Gastroesophageal sphincter (tissue), 4 donors: ENCODE results near the gene LTBP2. TPM values are rescaled to one million over a fixed set of nuclear protein-coding genes. Genes with fewer than 3 reads are reported as not detected.

ENCODE experiments used
- ATAC-seq: fragments of 150-250 bp; one replicate; pipeline ENCODE4 v1.9.1; 2016; ENCODE audit warnings: mild to moderate bottlenecking, moderate library complexity
- H3K27ac ChIP-seq, 4 donors: fragments of 200-600 bp; sonication (generic) in 3 of 4; 1 replicate in 3 of 4; 2 replicates in 1 of 4; pipeline ENCODE4 v1.5.1; 2016 to 2019
- H3K27me3 ChIP-seq: fragments of 200-600 bp; sonication (generic); one replicate; pipeline ENCODE4 v1.5.1; 2019
- H3K36me3 ChIP-seq, 2 donors: fragments of 200-600 bp; sonication (generic); one replicate each; pipeline ENCODE4 v1.5.1; 2019; ENCODE audit warnings: control low read depth in 1 of 2
- H3K4me1 ChIP-seq, 3 donors: fragments of 200-600 bp; sonication (generic); 1 replicate in 2 of 3; 2 replicates in 1 of 3; pipeline ENCODE4 v1.5.1; 2016 to 2019; ENCODE audit warnings: control low read depth in 2 of 3
- H3K4me3 ChIP-seq, 2 donors: fragments of 200-600 bp; sonication (generic); one replicate each; pipeline ENCODE4 v1.5.1; 2019; ENCODE audit warnings: mild to moderate bottlenecking in 1 of 2, moderate library complexity in 1 of 2
- H3K9me3 ChIP-seq, 3 donors: fragments of 200-600 bp; sonication (generic); one replicate each; pipeline ENCODE4 v1.5.1; 2017 to 2019; ENCODE audit warnings: control low read depth in 2 of 3
- EP300 ChIP-seq: sonication (generic); formaldehyde crosslinking; IDR thresholded peaks from one replicate; pipeline ENCODE4 v1.6.1; 2017; ENCODE audit warnings: antibody characterized with exemption, mild to moderate bottlenecking
- POLR2A ChIP-seq, 2 donors: fragments of 450-650 bp; IDR thresholded peaks; one replicate each; pipeline ENCODE4 v1.6.1; 2017; ENCODE audit warnings: antibody characterized with exemption in 2 of 2, mild to moderate bottlenecking in 2 of 2, moderate library complexity in 1 of 2
- POLR2AphosphoS5 ChIP-seq: sonication (generic); formaldehyde crosslinking; IDR thresholded peaks from one replicate; pipeline ENCODE4 v1.6.1; 2017; ENCODE audit warnings: antibody characterized with exemption
- WGBS, 2 donors: methylation state at CpG; one replicate each; pipeline ENCODE4 v1.1.5; 2018; ENCODE audit warnings: low coverage in 1 of 2; 5-methylcytosine and 5-hydroxymethylcytosine counted together
- total RNA-seq, 4 donors: library from RNA; depleted of rRNA; stranded (reverse); fragments of >200 nt; gene quantifications; one replicate each; pipeline ENCODE4 v1.1.0, GENCODE V29; 2016
- TF ChIP-seq, protein P1 (sequence below), 4 experiments: fragments of 200-600 bp in 2 of 4; fragments of 450-650 bp in 2 of 4; sonication (generic) in 1 of 4; IDR thresholded peaks; one replicate each; pipeline ENCODE4 v1.5.1; 2017 to 2019; ENCODE audit warnings: antibody characterized with exemption in 4 of 4, mild to moderate bottlenecking in 2 of 4, moderate library complexity in 2 of 4

Gene LTBP2
- total RNA-seq, 4 donors from 2014 or later: 45.9 to 158 (median 88.4) TPM

DNA sequence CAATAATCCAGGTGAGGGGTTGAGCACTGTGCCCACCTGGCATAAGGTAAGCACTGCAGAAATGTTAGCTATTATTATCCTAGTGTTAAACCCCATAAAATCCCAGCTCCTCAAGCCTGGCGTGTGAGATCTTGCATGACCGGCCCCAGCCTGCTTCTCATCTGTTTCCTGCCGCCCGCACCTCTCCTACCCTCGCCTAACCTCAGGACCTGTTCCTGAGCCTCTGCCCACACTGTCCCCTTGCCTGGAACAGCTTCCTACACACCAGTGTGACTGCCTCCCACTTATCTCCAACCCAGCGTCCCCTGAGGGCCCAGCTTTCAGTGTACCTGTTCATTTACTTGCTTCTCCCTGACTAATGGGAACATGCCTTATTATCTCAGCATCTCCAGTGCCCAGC is 93.8 kb downstream of the LTBP2 start:
- no peaks in the 10 kb centered on the region for H3K9me3 ChIP-seq
- no peaks in the 10 kb centered on the region for H3K4me1 ChIP-seq
- H3K36me3 ChIP-seq: peaks cover 0 to 44% of the 10 kb centered on the region in 2 donors
- WGBS, 2 donors: 90% methylated on average over 2 to 5 of the region's 6 CpGs
- H3K27ac ChIP-seq: no peak overlapping the region
- H3K4me3 ChIP-seq: no peak overlapping the region
- no peak for ATAC-seq
- H3K27me3 ChIP-seq: no peaks in the 10 kb centered on the region
- TF ChIP-seq, protein P1, sequence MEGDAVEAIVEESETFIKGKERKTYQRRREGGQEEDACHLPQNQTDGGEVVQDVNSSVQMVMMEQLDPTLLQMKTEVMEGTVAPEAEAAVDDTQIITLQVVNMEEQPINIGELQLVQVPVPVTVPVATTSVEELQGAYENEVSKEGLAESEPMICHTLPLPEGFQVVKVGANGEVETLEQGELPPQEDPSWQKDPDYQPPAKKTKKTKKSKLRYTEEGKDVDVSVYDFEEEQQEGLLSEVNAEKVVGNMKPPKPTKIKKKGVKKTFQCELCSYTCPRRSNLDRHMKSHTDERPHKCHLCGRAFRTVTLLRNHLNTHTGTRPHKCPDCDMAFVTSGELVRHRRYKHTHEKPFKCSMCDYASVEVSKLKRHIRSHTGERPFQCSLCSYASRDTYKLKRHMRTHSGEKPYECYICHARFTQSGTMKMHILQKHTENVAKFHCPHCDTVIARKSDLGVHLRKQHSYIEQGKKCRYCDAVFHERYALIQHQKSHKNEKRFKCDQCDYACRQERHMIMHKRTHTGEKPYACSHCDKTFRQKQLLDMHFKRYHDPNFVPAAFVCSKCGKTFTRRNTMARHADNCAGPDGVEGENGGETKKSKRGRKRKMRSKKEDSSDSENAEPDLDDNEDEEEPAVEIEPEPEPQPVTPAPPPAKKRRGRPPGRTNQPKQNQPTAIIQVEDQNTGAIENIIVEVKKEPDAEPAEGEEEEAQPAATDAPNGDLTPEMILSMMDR (IDR thresholded peaks at IDR 0.05): no peak
- TF ChIP-seq EP300: no peak
- no peak for TF ChIP-seq POLR2A (IDR thresholded peaks at IDR 0.05)
- TF ChIP-seq POLR2AphosphoS5: no peak

DNA sequence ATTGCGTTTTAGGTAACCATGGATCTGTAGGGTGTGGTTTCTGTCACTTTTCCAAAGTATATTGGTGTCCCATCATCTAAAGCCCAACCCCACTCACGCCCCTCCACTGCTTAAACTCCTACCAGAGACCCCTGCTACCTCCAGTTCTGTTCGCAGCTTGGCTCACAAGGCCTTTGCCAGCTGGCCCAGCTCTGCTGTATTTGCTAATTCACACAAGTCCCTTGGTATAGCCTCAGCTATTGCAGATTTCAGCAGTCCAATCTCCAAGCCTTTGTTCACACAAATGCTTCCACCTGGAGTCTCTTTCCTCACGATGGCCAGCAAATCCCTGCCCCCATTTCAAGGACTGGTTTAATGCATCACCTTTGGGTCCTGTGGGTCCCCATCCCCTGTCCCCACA is 94.3 kb downstream of the LTBP2 start:
- no peak overlapping the region for H3K27ac ChIP-seq

GRCh38 chr14:74516451-74517160 is 95.4 kb downstream of the LTBP2 start:
- WGBS, 2 donors: 83 to 85% methylated on average over 6 to 7 of the region's 12 CpGs
- no peak for ATAC-seq

More for the DNA sequence above, 94.3 kb downstream of the LTBP2 start:
- no peaks in the 10 kb centered on the region for H3K27me3 ChIP-seq
- H3K4me1 ChIP-seq: no peaks in the 10 kb centered on the region
- TF ChIP-seq POLR2AphosphoS5 (no peak), EP300 (no peak), POLR2A (IDR thresholded peaks at IDR 0.05) (no peak)
- TF ChIP-seq, protein P1 (IDR thresholded peaks at IDR 0.05): no peak
- no peak for ATAC-seq
- no peaks in the 10 kb centered on the region for H3K9me3 ChIP-seq
- H3K4me3 ChIP-seq: no peak overlapping the region
- H3K36me3 ChIP-seq: peaks cover 0 to 48% of the 10 kb centered on the region in 2 donors
- 72 to 83% methylated on average over 2 to 3 of the region's 4 CpGs for WGBS, 2 donors

DNA sequence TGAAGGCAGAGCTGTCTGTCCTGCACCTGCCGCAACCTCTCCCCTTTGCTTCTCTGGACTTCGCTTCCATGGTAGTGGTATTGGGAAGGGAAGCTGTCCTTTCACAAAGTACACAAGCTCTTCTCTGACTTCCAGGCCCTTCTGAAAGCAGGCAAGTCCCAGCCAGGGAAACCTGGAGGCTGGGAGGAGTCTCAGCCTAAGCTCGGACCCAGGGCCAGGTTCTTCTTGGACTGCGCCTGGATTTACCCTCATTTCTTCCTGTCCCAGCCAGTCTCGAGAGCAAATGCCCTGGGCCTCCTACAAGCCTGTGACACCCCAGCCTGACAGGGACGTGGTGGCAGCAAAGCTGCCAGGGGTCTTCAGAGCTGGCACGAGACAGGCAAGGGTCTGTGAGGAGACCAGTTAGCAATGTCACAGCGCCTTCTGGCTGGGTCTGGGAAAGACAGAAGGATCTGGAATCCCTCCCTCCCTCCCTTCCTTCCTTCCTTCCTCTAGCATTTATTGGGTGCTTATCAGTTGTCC is 96.1 kb downstream of the LTBP2 start:
- WGBS, 2 donors: 81 to 100% methylated on average over 2 to 3 of the region's 8 CpGs
- Histone ChIP-seq H3K9me3 (no peaks in the 10 kb centered on the region), H3K4me1 (no peaks in the 10 kb centered on the region), H3K27me3 (no peaks in the 10 kb centered on the region), H3K36me3 (peaks cover 0 to 33% of the 10 kb centered on the region in 2 donors), H3K27ac (no peak overlapping the region), H3K4me3 (no peak overlapping the region)
- no peak for ATAC-seq
- TF ChIP-seq POLR2A (IDR thresholded peaks at IDR 0.05) (no peak), EP300 (no peak), POLR2AphosphoS5 (no peak)
- TF ChIP-seq, protein P1 (IDR thresholded peaks at IDR 0.05): no peak

More at GRCh38 chr14:74516451-74517160, 95.4 kb downstream of the LTBP2 start:
- H3K9me3 ChIP-seq: no peaks in the 10 kb centered on the region
- H3K4me3 ChIP-seq: no peak overlapping the region
- H3K27ac ChIP-seq: no peak overlapping the region
- no peak for TF ChIP-seq POLR2AphosphoS5
- TF ChIP-seq, protein P1 (IDR thresholded peaks at IDR 0.05): no peak
- no peak for TF ChIP-seq EP300
- no peak for TF ChIP-seq POLR2A (IDR thresholded peaks at IDR 0.05)
- H3K27me3 ChIP-seq: no peaks in the 10 kb centered on the region
- H3K4me1 ChIP-seq: no peaks in the 10 kb centered on the region
- H3K36me3 ChIP-seq: peaks cover 0 to 38% of the 10 kb centered on the region in 2 donors
